Measurements from ENCODE around the gene GOLIM4. TPM values are rescaled to one million over a fixed set of nuclear protein-coding genes. Genes with fewer than 3 reads are reported as not detected.

Gene GOLIM4
- total RNA-seq, 1 experiment from 2014 or later, result 24.6 TPM

DNA sequence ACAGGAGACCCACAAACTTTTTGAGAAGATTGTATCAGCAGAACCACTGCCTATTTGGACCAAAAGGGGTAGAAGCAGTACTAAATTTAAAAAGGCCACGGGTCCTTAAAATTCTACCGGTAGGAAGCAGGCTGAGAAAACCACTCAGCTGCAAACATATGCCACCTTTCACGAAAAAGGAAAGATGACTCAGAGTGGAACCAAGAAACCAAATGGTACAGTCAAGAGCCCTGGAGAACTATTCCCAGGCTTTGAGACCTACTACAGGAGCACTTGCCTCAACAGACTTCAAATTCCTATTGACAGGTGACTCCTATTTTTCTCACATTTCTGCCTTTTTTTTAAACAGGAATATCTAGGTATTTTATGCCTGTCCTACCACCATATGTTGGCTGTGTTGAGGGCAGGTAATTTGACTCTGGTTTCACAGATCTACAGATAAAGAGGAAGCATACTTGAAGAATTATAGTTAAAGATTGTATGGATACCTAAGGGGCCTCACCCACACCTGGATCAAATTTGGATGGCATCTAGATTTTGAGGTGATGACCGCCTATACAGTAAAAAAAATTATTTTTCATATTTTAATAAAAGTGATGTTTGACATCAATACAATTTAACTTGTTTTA lies 10.1 kb downstream of the GOLIM4 start:
- TF ChIP-seq, protein P1, sequence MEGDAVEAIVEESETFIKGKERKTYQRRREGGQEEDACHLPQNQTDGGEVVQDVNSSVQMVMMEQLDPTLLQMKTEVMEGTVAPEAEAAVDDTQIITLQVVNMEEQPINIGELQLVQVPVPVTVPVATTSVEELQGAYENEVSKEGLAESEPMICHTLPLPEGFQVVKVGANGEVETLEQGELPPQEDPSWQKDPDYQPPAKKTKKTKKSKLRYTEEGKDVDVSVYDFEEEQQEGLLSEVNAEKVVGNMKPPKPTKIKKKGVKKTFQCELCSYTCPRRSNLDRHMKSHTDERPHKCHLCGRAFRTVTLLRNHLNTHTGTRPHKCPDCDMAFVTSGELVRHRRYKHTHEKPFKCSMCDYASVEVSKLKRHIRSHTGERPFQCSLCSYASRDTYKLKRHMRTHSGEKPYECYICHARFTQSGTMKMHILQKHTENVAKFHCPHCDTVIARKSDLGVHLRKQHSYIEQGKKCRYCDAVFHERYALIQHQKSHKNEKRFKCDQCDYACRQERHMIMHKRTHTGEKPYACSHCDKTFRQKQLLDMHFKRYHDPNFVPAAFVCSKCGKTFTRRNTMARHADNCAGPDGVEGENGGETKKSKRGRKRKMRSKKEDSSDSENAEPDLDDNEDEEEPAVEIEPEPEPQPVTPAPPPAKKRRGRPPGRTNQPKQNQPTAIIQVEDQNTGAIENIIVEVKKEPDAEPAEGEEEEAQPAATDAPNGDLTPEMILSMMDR (conservative IDR thresholded peaks at IDR 0.05), result no peak
- Histone ChIP-seq H2BK12ac (ENCODE audit: insufficient read length, low read depth, low read length) (no peak overlapping the region), H3K4ac (ENCODE audit: low read depth, low read length) (no peak overlapping the region), H2BK5ac (ENCODE audit: insufficient read length, low read length) (no peak overlapping the region), H2BK20ac (ENCODE audit: low read depth, low read length, poor library complexity, severe bottlenecking) (no peak overlapping the region), H3K9me3 (ENCODE audit: control insufficient read depth, low read depth, low read length) (no peaks in the 10 kb centered on the region), H3K4me1 (ENCODE audit: insufficient read depth, low read length) (peaks cover 11% of the 10 kb centered on the region), H2BK15ac (ENCODE audit: low read depth, low read length) (no peak overlapping the region), H4K91ac (ENCODE audit: insufficient read length, low read depth, low read length) (no peak overlapping the region), H3K27ac (ENCODE audit: insufficient read length, low read depth, low read length) (no peak overlapping the region), H3K14ac (ENCODE audit: insufficient read depth, low read length) (no peak overlapping the region), H2AFZ (ENCODE audit: low read length) (no peak overlapping the region), H3K79me1 (ENCODE audit: insufficient read depth, low read depth, low read length, poor library complexity, severe bottlenecking) (no peaks in the 10 kb centered on the region), H4K5ac (ENCODE audit: insufficient read length, low read depth, low read length) (no peak overlapping the region), H3K18ac (ENCODE audit: insufficient read length, low read depth, low read length) (no peak overlapping the region), H3K23me2 (ENCODE audit: insufficient read length, low read depth, low read length, poor library complexity, severe bottlenecking) (no peaks in the 10 kb centered on the region), H4K8ac (replicated peaks; ENCODE audit: insufficient read length, low read depth, low read length) (no peak overlapping the region), H3K23ac (ENCODE audit: insufficient read length, low read depth, low read length) (no peak overlapping the region), H3K9ac (ENCODE audit: extremely low read depth, insufficient read length, low read length) (no peak overlapping the region), H4K20me1 (ENCODE audit: control insufficient read depth, insufficient read depth, insufficient read length) (no peaks in the 10 kb centered on the region), H3K27me3 (ENCODE audit: insufficient read depth, low read length) (no peaks in the 10 kb centered on the region), H2BK120ac (ENCODE audit: low read depth, low read length, poor library complexity, severe bottlenecking) (no peak overlapping the region), H3T11ph (ENCODE audit: low read length) (no peak overlapping the region), H3K4me2 (ENCODE audit: insufficient read depth, insufficient read length, low read length) (no peak overlapping the region), H3K79me2 (ENCODE audit: insufficient read depth, low read length) (peaks cover 1% of the 10 kb centered on the region; the same call in 1 of the 2 replicates), H2AK5ac (ENCODE audit: insufficient read length, low read length) (no peak overlapping the region), H3K56ac (ENCODE audit: insufficient read length, low read depth, low read length) (no peak overlapping the region)
- no peak for DNase-seq
- Mint-ChIP-seq H3K27ac (no peak overlapping the region), H3K4me1 (peaks cover 48 to 51% of the 10 kb centered on the region in 2 experiments), H3K9me3 (no peaks in the 10 kb centered on the region), H3K27me3 (ENCODE audit: low read depth) (no peaks in the 10 kb centered on the region), H3K36me3 (ENCODE audit: insufficient read depth in 1 of 3, low read depth in 3 of 3) (no peaks in the 10 kb centered on the region), H3K4me3 (no peak overlapping the region)
- WGBS (ENCODE audit: extremely low coverage, insufficient read length, low lambda C conversion rate), result no CpG with 5 or more reads among the region's 4 CpGs
